Aorta (tissue), 5 donors: ENCODE results near the gene TFRC. TPM values are rescaled to one million over a fixed set of nuclear protein-coding genes. Genes with fewer than 3 reads are reported as not detected.

Source experiments
- ATAC-seq: fragments of 200-7000 bp; cut with Tn5 transposase; one replicate; pipeline ENCODE4 v1.9.1; 2022; ENCODE audit warnings: moderate library complexity; ENCODE audit not compliant: low FRiP score
- DNase-seq, 2 donors: peaks; one replicate each; pipeline ENCODE4 v3.0.0-alpha.2; 2020
- H3K27ac ChIP-seq, 2 donors: one replicate each; pipeline ENCODE4 v1.5.1; 2013; ENCODE audit warnings: low read length in 2 of 2, mild to moderate bottlenecking in 2 of 2, moderate library complexity in 2 of 2, control low read depth in 1 of 2, inconsistent platforms in 1 of 2, low read depth in 1 of 2
- H3K27me3 ChIP-seq, 2 donors: one replicate each; pipeline ENCODE4 v1.6.1; 2013; ENCODE audit warnings: control low read depth in 1 of 2, low read length in 1 of 2, mild to moderate bottlenecking in 1 of 2, moderate library complexity in 1 of 2; ENCODE audit not compliant: insufficient read depth in 2 of 2, control insufficient read depth in 1 of 2
- H3K36me3 ChIP-seq, 2 donors: one replicate each; pipeline ENCODE4 v1.6.1; 2013; ENCODE audit warnings: control low read depth in 1 of 2, low read length in 1 of 2, mild to moderate bottlenecking in 1 of 2; ENCODE audit not compliant: insufficient read depth in 2 of 2, control insufficient read depth in 1 of 2
- H3K4me1 ChIP-seq, 2 donors: one replicate each; pipeline ENCODE4 v1.6.1; 2013; ENCODE audit warnings: low read length in 2 of 2, control low read depth in 1 of 2, mild to moderate bottlenecking in 1 of 2, moderate library complexity in 1 of 2; ENCODE audit not compliant: insufficient read depth in 2 of 2, control insufficient read depth in 1 of 2
- H3K4me3 ChIP-seq, 2 donors: one replicate each; pipeline ENCODE4 v1.5.1; 2013; ENCODE audit warnings: low read length in 2 of 2, control low read depth in 1 of 2, mild to moderate bottlenecking in 1 of 2
- H3K9me3 ChIP-seq: one replicate; pipeline ENCODE4 v1.6.1; 2013; ENCODE audit warnings: mild to moderate bottlenecking, low read length; ENCODE audit not compliant: control insufficient read depth
- WGBS, 2 donors: extraction: QIAGEN DNeasy Blood & Tissue Kit; methylation state at CpG; one replicate each; pipeline ENCODE4 v1.1.7; 2013; 5-methylcytosine and 5-hydroxymethylcytosine counted together
- intact Hi-C, 2 donors: fragments of 100-400 bp; cut with DNase I; formaldehyde crosslinking; loops; one replicate each; pipeline versions ENCODE4 v1.14.2 to v1.15.0; 2022
- long read RNA-seq, 2 donors: library from polyadenylated mRNA; unstranded; transcript quantifications; one replicate each; pipeline ENCODE4 v2.0.0, GENCODE V29; 2020 to 2021
- polyA plus RNA-seq, 2 donors: library from polyadenylated mRNA; stranded (reverse); fragments of 200-250 nt; gene quantifications; one replicate each; pipeline ENCODE4 v1.2.3, GENCODE V29; 2013
- total RNA-seq, 2 donors: library from RNA; stranded (reverse); fragmentation: NEBNext Ultra II Directional; extraction: Animal tissue kit (Norgen Biotek cat#: 25700); gene quantifications; one replicate each; pipeline ENCODE4 v1.2.1, GENCODE V29; 2021
- donor health status: healthy with polysubstance abuse.
- donor health status: Bipolar disorder and iron deficiency.
- donor health status: DM: no; HTN: no; CAD: no.
- donor health status: DM: no; HTN: no; CAD: no.
- donor health status: DM: yes; HTN: yes; CAD: no.

The TFRC gene
- total RNA-seq (100 to 1,000 TPM in 1 of 2 donors, 10 to 100 TPM in 1; 81.8 to 141 TPM), polyA plus RNA-seq (10 to 100 TPM; 19.5 to 23.7 TPM)
- long read RNA-seq, donor 1, partial matches to known transcripts, result 13 of 13 reads
- long read RNA-seq, donor 1, other reads (novel, unspliced or antisense), result 0 of 13 reads
- long read RNA-seq, donor 2, full-length matches to known transcripts, result 5 of 18 reads
- long read RNA-seq, donor 2, partial matches to known transcripts, result 12 of 18 reads
- long read RNA-seq, donor 2, other reads (novel, unspliced or antisense), result 1 of 18 reads

GRCh38 chr3:196081834-196082618, at the start of gene TFRC:
TSS of gene TFRC (minus strand) at chr3:196082090. CDS start at chr3:196077099, 4,991 bp downstream.
- H3K27me3 ChIP-seq, result no peaks in the 10 kb centered on the region
- ATAC-seq (peak; percentile 99), DNase-seq (peak; percentile 96 to 98)
- intact Hi-C loops, result no loop called here
- H3K9me3 ChIP-seq, result no peaks in the 10 kb centered on the region
- no peaks in the 10 kb centered on the region for H3K36me3 ChIP-seq
- H3K4me3 ChIP-seq, result peak within 1 kb of the TSS; percentile 38 to 71
- H3K4me1 ChIP-seq, result no peaks in the 10 kb centered on the region
- peak within 1 kb of the TSS in 1 of 2 donors; percentile 53 for H3K27ac ChIP-seq
- WGBS, 2 donors, result 0 to 1% methylated on average over 62 to 67 of the region's 67 CpGs

- Histone ChIP-seq H3K4me1 (no peaks in the 10 kb centered on the region), H3K36me3 (no peaks in the 10 kb centered on the region), H3K27ac (no peak overlapping the region), H3K9me3 (no peaks in the 10 kb centered on the region), H3K27me3 (no peaks in the 10 kb centered on the region), H3K4me3 (no peak overlapping the region)
- DNase-seq (no peak), ATAC-seq (no peak)
- intact Hi-C loops, result no loop called here
- 94% methylated on average over 21 of the region's 21 CpGs for WGBS, 2 donors
Measured at GRCh38 chr3:196128172-196128843, 46.4 kb upstream of the TFRC start.

- H3K4me3 ChIP-seq, result no peak overlapping the region
- DNase-seq (no peak), ATAC-seq (no peak)
- 67 to 72% methylated on average over 12 of the region's 12 CpGs for WGBS, 2 donors
- intact Hi-C loops, result no loop called here
- H3K27ac ChIP-seq, result no peak overlapping the region
- no peaks in the 10 kb centered on the region for H3K27me3 ChIP-seq
- no peaks in the 10 kb centered on the region for H3K36me3 ChIP-seq
- no peaks in the 10 kb centered on the region for H3K9me3 ChIP-seq
- H3K4me1 ChIP-seq, result no peaks in the 10 kb centered on the region
Measured at GRCh38 chr3:196127308-196128040, 45.6 kb upstream of the TFRC start.

- intact Hi-C loops, result no loop called here
- DNase-seq (no peak), ATAC-seq (no peak)
- Histone ChIP-seq H3K27ac (no peak overlapping the region), H3K4me3 (no peak overlapping the region), H3K4me1 (no peaks in the 10 kb centered on the region), H3K9me3 (no peaks in the 10 kb centered on the region), H3K27me3 (no peaks in the 10 kb centered on the region), H3K36me3 (no peaks in the 10 kb centered on the region)
- WGBS, 2 donors, result 89 to 90% methylated on average over 5 of the region's 5 CpGs
Measured at GRCh38 chr3:196124608-196125007, 42.7 kb upstream of the TFRC start.

GRCh38 chr3:196122688-196123046, 40.8 kb upstream of the TFRC start:
- 88 to 90% methylated on average over 8 of the region's 8 CpGs for WGBS, 2 donors
- intact Hi-C loops, result no loop called here
- no peak for DNase-seq
- H3K27ac ChIP-seq, result no peak overlapping the region
- no peaks in the 10 kb centered on the region for H3K36me3 ChIP-seq
- H3K9me3 ChIP-seq, result no peaks in the 10 kb centered on the region
- ATAC-seq, result no peak
- no peak overlapping the region for H3K4me3 ChIP-seq
- H3K27me3 ChIP-seq, result no peaks in the 10 kb centered on the region
- H3K4me1 ChIP-seq, result no peaks in the 10 kb centered on the region

- Histone ChIP-seq H3K4me3 (no peak overlapping the region), H3K9me3 (no peaks in the 10 kb centered on the region), H3K4me1 (no peaks in the 10 kb centered on the region), H3K36me3 (no peaks in the 10 kb centered on the region), H3K27me3 (no peaks in the 10 kb centered on the region), H3K27ac (no peak overlapping the region)
- 75 to 76% methylated on average over 16 of the region's 16 CpGs for WGBS, 2 donors
- no peak for ATAC-seq
- intact Hi-C loops, result no loop called here
- no peak for DNase-seq
Measured at GRCh38 chr3:196122021-196122687, 40.3 kb upstream of the TFRC start.

GRCh38 chr3:196121066-196121465, 39.2 kb upstream of the TFRC start:
- WGBS, 2 donors, result 91 to 92% methylated on average over 11 of the region's 11 CpGs
- Histone ChIP-seq H3K27ac (no peak overlapping the region), H3K27me3 (no peaks in the 10 kb centered on the region), H3K4me1 (no peaks in the 10 kb centered on the region), H3K36me3 (no peaks in the 10 kb centered on the region), H3K4me3 (no peak overlapping the region), H3K9me3 (no peaks in the 10 kb centered on the region)
- DNase-seq, result no peak
- no peak for ATAC-seq
- intact Hi-C loops, result no loop called here

GRCh38 chr3:196120291-196120951, 38.5 kb upstream of the TFRC start:
- Histone ChIP-seq H3K27me3 (no peaks in the 10 kb centered on the region), H3K4me3 (no peak overlapping the region), H3K4me1 (no peaks in the 10 kb centered on the region), H3K9me3 (no peaks in the 10 kb centered on the region), H3K36me3 (no peaks in the 10 kb centered on the region), H3K27ac (no peak overlapping the region)
- ATAC-seq (no peak), DNase-seq (peak in 1 of 2 donors; percentile 71)
- intact Hi-C loops, result no loop called here
- WGBS, 2 donors, result 63 to 71% methylated on average over 13 to 14 of the region's 14 CpGs
